Prostate gland (tissue), 2 donors: ENCODE data around the gene COL1A1.

ENCODE experiments used
- POLR2A ChIP-seq: fragments of 450-650 bp; IDR thresholded peaks from one replicate; pipeline ENCODE4 v1.6.1; 2016; ENCODE audit warnings: antibody characterized with exemption, mild to moderate bottlenecking
- POLR2AphosphoS5 ChIP-seq: sonication (generic); formaldehyde crosslinking; IDR thresholded peaks from one replicate; pipeline ENCODE4 v1.6.1; 2017; ENCODE audit warnings: antibody characterized with exemption
- TF ChIP-seq, protein P1 (sequence below), 4 experiments: fragments of 200-600 bp in 2 of 4; fragments of 450-650 bp in 2 of 4; sonication (generic) in 2 of 4; IDR thresholded peaks; 1 replicate in 3 of 4; 2 replicates in 1 of 4; pipeline ENCODE4 v1.5.1; 2016 to 2019; ENCODE audit warnings: antibody characterized with exemption in 4 of 4, mild to moderate bottlenecking in 2 of 4, moderate library complexity in 2 of 4

- TF ChIP-seq POLR2A (no peak), POLR2AphosphoS5 (no peak)
- TF ChIP-seq, protein P1, sequence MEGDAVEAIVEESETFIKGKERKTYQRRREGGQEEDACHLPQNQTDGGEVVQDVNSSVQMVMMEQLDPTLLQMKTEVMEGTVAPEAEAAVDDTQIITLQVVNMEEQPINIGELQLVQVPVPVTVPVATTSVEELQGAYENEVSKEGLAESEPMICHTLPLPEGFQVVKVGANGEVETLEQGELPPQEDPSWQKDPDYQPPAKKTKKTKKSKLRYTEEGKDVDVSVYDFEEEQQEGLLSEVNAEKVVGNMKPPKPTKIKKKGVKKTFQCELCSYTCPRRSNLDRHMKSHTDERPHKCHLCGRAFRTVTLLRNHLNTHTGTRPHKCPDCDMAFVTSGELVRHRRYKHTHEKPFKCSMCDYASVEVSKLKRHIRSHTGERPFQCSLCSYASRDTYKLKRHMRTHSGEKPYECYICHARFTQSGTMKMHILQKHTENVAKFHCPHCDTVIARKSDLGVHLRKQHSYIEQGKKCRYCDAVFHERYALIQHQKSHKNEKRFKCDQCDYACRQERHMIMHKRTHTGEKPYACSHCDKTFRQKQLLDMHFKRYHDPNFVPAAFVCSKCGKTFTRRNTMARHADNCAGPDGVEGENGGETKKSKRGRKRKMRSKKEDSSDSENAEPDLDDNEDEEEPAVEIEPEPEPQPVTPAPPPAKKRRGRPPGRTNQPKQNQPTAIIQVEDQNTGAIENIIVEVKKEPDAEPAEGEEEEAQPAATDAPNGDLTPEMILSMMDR (IDR thresholded peaks at IDR 0.05), result no peak
These were observed 55.8 kb downstream of the COL1A1 start for GRCh38 chr17:50145532-50146229.
